HG03045 (cell line): ENCODE data around the gene DMC1.
"Not testable (repeated sequence)": the region's sequence is repeated elsewhere in the genome, so short reads cannot be mapped to it uniquely, and the experiment has no call there.

Source experiments
- ATAC-seq: cut with Tn5 transposase; IDR thresholded peaks from one replicate; pipeline ENCODE4 v1.9.1; 2021; ENCODE audit warnings: mild to moderate bottlenecking, moderate library complexity; ENCODE audit not compliant: unreplicated experiment

Gene DMC1

DNA sequence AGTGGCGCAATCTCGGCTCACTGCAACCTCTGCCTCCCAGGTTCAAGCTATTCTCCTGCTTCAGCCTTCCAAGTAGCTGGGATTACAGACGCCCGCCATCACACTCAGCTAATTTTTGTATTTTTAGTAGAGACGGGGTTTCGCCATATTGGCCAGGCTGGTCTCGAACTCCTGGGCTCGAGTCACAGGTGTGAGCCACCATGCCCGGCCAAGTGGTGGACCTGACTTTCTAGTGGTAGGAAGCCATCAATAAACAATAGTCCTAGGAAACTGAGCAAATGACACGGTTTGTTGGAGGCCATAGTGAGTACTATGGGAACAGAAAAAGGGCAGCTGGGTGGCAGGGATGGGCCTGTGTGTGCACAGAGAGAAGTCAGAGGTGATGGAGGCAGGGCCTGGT lies 99.8 kb downstream of the DMC1 start:
- ATAC-seq = not testable (repeated sequence)

DNA sequence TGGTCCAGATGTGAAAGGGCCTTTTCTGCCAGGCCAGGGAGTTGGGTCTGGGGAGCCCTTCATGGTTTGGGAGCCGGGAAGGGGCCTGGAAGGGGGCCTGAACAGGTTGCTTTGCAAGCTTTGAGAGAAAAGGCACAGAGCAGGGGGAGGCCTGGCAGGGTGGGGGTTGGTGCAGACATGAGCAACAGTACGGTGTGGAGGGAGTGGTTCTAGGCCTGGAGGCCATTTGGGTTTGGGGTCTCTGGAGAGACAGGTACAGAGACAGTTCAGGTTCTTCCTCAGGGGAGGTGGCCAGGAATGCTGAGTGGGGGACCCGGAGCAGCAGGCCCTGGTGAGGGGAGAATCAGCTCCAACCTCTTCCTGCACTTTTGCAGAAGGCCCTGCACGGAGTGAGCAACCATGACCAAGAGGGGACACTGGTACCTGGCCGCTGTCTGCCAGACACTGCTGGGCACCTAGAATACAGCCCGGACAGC lies 100.6 kb downstream of the DMC1 start:
- ATAC-seq = no peak
